Left lobe of liver (tissue), 2 donors: ENCODE data around the gene PIM1. TPM values are rescaled to one million over a fixed set of nuclear protein-coding genes. Genes with fewer than 3 reads are reported as not detected.
"Not testable (repeated sequence)": the region's sequence is repeated elsewhere in the genome, so short reads cannot be mapped to it uniquely, and the experiment has no call there.

Experiments
- ATAC-seq: fragments of 200-7000 bp; cut with Tn5 transposase; one replicate; pipeline ENCODE4 v1.9.1; 2020; ENCODE audit warnings: mild to moderate bottlenecking, moderate library complexity
- DNase-seq: peaks from one replicate; pipeline ENCODE4 v3.0.0-alpha.2; 2020; ENCODE audit warnings: low spot score
- total RNA-seq: library from RNA; stranded (reverse); gene quantifications from one replicate; pipeline ENCODE4 v1.2.1, GENCODE V29; 2021
- donor health status: DM: no; HTN: no; CAD: no; lungs with moderate emphysema.
- donor health status: DM: no; HTN: yes; CAD: no.

The PIM1 gene
- total RNA-seq, 1 donor from 2014 or later: 5.7 TPM

GRCh38 chr6:37170273-37171200 is 585 bp downstream of the PIM1 start:
- peak; percentile 32 for ATAC-seq
- DNase-seq: no peak

- ATAC-seq: peak; percentile 50
- peak; percentile 82 for DNase-seq
Observed at GRCh38 chr6:37171201-37171969, 1.4 kb downstream of the PIM1 start.

GRCh38 chr6:37171970-37172812 is 2.2 kb downstream of the PIM1 start:
- peak; percentile 47 for ATAC-seq

GRCh38 chr6:37172912-37173492 is 3.0 kb downstream of the PIM1 start:
- ATAC-seq: no peak
- DNase-seq: no peak

More at GRCh38 chr6:37171970-37172812, 2.2 kb downstream of the PIM1 start:
- peak; percentile 90 for DNase-seq

- DNase-seq (no peak), ATAC-seq (no peak)
Observed at GRCh38 chr6:37173493-37174195, 3.7 kb downstream of the PIM1 start.

- ATAC-seq (no peak), DNase-seq (no peak)
Observed at GRCh38 chr6:37174196-37174514, 4.2 kb downstream of the PIM1 start.

- DNase-seq: no peak
- no peak for ATAC-seq
Observed at GRCh38 chr6:37174515-37175331, 4.8 kb downstream of the PIM1 start.

GRCh38 chr6:37175332-37176267 is 5.6 kb downstream of the PIM1 start:
- no peak for DNase-seq
- ATAC-seq: no peak

- no peak for ATAC-seq
- DNase-seq: no peak
Observed at GRCh38 chr6:37176268-37177076, 6.5 kb downstream of the PIM1 start.

- no peak for DNase-seq
- no peak for ATAC-seq
Observed at GRCh38 chr6:37177077-37177934, 7.4 kb downstream of the PIM1 start.

GRCh38 chr6:37177935-37178517 is 8.1 kb downstream of the PIM1 start:
- no peak for ATAC-seq
- no peak for DNase-seq

GRCh38 chr6:37180075-37180474 is 10.1 kb downstream of the PIM1 start:
- no peak for DNase-seq
- ATAC-seq: no peak

GRCh38 chr6:37180610-37181009 is 10.7 kb downstream of the PIM1 start:
- not testable (repeated sequence) for DNase-seq, ATAC-seq

- ATAC-seq: peak; percentile 70
- no peak for DNase-seq
Observed at GRCh38 chr6:37182736-37183590, 13.0 kb downstream of the PIM1 start.
